ENCODE data around the gene FOXN3. TPM values are rescaled to one million over a fixed set of nuclear protein-coding genes. Genes with fewer than 3 reads are reported as not detected.

The FOXN3 gene
- polyA plus RNA-seq, 1 donor from 2014 or later = 10.3 TPM

DNA sequence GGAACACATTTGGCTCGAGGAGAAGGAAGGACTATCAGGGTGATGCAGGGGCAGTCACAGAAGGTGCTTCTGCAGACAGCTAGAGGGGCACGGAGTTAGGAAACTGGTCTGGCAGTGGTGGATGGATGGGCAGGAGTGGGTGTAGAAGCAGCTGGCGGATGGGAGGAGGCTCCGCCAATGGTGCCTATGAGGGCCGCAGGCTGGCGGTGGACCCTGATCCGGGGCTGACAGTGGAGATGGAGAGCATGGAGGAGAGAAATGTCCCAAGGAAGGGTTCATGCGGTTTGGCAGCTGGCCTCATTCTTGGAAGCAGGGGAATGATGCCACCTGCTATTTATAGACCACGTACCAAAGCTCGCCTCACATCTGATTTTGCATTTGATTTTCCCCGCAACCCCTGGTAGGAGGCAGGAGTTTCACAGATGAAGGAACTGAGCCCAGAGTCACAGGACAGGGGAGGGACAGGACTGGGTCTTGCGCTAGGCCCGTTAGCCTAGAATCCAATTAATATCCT, 237.1 kb downstream of the FOXN3 start:
- Histone ChIP-seq H3K9ac (ENCODE audit: low read length) (no peak overlapping the region), H3K36me3 (ENCODE audit: insufficient read depth, low read length) (no peaks in the 10 kb centered on the region), H3K4me3 (ENCODE audit: low read length) (no peak overlapping the region), H3K9me2 (ENCODE audit: insufficient read depth, low read length) (no peaks in the 10 kb centered on the region), H3K27me3 (ENCODE audit: insufficient read depth, low read depth, low read length) (no peaks in the 10 kb centered on the region), H4K20me1 (ENCODE audit: insufficient read depth) (no peaks in the 10 kb centered on the region), H2AFZ (ENCODE audit: low read depth, low read length) (no peak overlapping the region), H3K79me2 (replicated peaks; ENCODE audit: insufficient read depth, low read length) (no peaks in the 10 kb centered on the region), H3F3A (ENCODE audit: insufficient read depth, low read length, poor library complexity, severe bottlenecking) (no peaks in the 10 kb centered on the region), H3K4me2 (ENCODE audit: low read length) (no peak overlapping the region), H3K9me3 (ENCODE audit: low read length) (no peaks in the 10 kb centered on the region), H3K27ac (ENCODE audit: low read length) (no peak overlapping the region)
- TF ChIP-seq TAF1 (IDR thresholded peaks at IDR 0.05; ENCODE audit: low read depth) (no peak), MXI1 (conservative IDR thresholded peaks at IDR 0.05; ENCODE audit: poor library complexity, severe bottlenecking) (no peak), EP300 (conservative IDR thresholded peaks at IDR 0.05; ENCODE audit: poor library complexity, severe bottlenecking) (no peak), EZH2 (IDR thresholded peaks at IDR 0.05; ENCODE audit: borderline replicate concordance, insufficient read depth, low read length, poor library complexity, severe bottlenecking) (no peak), RAD21 (conservative IDR thresholded peaks at IDR 0.05) (no peak), POLR2AphosphoS5 (IDR thresholded peaks at IDR 0.05) (no peak), SMC3 (conservative IDR thresholded peaks at IDR 0.05; ENCODE audit: poor library complexity) (no peak)
- TF ChIP-seq, protein P1, sequence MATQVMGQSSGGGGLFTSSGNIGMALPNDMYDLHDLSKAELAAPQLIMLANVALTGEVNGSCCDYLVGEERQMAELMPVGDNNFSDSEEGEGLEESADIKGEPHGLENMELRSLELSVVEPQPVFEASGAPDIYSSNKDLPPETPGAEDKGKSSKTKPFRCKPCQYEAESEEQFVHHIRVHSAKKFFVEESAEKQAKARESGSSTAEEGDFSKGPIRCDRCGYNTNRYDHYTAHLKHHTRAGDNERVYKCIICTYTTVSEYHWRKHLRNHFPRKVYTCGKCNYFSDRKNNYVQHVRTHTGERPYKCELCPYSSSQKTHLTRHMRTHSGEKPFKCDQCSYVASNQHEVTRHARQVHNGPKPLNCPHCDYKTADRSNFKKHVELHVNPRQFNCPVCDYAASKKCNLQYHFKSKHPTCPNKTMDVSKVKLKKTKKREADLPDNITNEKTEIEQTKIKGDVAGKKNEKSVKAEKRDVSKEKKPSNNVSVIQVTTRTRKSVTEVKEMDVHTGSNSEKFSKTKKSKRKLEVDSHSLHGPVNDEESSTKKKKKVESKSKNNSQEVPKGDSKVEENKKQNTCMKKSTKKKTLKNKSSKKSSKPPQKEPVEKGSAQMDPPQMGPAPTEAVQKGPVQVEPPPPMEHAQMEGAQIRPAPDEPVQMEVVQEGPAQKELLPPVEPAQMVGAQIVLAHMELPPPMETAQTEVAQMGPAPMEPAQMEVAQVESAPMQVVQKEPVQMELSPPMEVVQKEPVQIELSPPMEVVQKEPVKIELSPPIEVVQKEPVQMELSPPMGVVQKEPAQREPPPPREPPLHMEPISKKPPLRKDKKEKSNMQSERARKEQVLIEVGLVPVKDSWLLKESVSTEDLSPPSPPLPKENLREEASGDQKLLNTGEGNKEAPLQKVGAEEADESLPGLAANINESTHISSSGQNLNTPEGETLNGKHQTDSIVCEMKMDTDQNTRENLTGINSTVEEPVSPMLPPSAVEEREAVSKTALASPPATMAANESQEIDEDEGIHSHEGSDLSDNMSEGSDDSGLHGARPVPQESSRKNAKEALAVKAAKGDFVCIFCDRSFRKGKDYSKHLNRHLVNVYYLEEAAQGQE (IDR thresholded peaks at IDR 0.05; ENCODE audit: borderline replicate concordance) = no peak
- TF ChIP-seq, protein P2, sequence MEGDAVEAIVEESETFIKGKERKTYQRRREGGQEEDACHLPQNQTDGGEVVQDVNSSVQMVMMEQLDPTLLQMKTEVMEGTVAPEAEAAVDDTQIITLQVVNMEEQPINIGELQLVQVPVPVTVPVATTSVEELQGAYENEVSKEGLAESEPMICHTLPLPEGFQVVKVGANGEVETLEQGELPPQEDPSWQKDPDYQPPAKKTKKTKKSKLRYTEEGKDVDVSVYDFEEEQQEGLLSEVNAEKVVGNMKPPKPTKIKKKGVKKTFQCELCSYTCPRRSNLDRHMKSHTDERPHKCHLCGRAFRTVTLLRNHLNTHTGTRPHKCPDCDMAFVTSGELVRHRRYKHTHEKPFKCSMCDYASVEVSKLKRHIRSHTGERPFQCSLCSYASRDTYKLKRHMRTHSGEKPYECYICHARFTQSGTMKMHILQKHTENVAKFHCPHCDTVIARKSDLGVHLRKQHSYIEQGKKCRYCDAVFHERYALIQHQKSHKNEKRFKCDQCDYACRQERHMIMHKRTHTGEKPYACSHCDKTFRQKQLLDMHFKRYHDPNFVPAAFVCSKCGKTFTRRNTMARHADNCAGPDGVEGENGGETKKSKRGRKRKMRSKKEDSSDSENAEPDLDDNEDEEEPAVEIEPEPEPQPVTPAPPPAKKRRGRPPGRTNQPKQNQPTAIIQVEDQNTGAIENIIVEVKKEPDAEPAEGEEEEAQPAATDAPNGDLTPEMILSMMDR (IDR thresholded peaks at IDR 0.05; ENCODE audit: poor library complexity, severe bottlenecking) = no peak

DNA sequence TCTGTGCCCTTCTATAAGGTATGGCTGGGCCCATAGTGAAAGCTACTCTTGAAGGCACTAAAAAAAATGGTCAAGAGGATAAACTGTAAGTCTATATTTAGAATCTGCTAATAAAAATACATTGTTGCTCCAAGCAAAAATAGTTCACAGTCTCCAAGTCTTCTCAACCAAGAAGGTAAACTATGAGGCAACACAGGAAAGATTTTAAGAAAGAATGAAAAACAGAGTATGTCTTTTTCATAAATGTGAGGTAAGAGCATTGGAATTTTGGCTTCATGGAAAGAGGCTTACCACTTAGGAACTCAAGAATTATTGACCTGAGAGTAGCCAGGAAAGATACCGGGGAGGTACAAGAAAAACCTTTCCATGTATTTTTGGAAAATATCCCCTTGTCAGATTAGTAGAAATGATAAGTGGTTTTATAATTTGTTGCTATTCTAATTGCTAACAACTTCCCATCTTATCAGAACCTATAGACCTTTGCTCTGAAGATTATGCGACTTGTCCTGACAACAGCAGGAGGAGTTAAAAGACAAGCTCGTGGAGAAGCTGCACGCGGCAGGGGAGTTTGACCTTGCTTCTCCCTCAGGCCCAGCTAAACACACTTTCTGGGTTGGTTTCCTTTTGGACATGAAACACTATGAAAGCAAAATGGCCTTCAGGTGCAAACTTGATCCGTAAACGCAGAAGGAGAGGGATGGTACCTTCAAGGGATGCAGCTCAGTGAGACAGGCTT, 238.1 kb downstream of the FOXN3 start:
- no peak overlapping the region for H3K27ac ChIP-seq (ENCODE audit: low read length)
- no peak overlapping the region for H3K4me3 ChIP-seq (ENCODE audit: low read length)
- no peaks in the 10 kb centered on the region for H3K79me2 ChIP-seq (replicated peaks; ENCODE audit: insufficient read depth, low read length)
- no peaks in the 10 kb centered on the region for H3K36me3 ChIP-seq (ENCODE audit: insufficient read depth, low read length)
- H3K9me2 ChIP-seq (ENCODE audit: insufficient read depth, low read length) = no peaks in the 10 kb centered on the region
- H3K9me3 ChIP-seq (ENCODE audit: low read length) = no peaks in the 10 kb centered on the region
- no peaks in the 10 kb centered on the region for H3F3A ChIP-seq (ENCODE audit: insufficient read depth, low read length, poor library complexity, severe bottlenecking)
- no peak overlapping the region for H2AFZ ChIP-seq (ENCODE audit: low read depth, low read length)
- no peak overlapping the region for H3K4me2 ChIP-seq (ENCODE audit: low read length)
- H3K9ac ChIP-seq (ENCODE audit: low read length) = no peak overlapping the region
- TF ChIP-seq EP300 (conservative IDR thresholded peaks at IDR 0.05; ENCODE audit: poor library complexity, severe bottlenecking) (no peak), MXI1 (conservative IDR thresholded peaks at IDR 0.05; ENCODE audit: poor library complexity, severe bottlenecking) (no peak), TAF1 (IDR thresholded peaks at IDR 0.05; ENCODE audit: low read depth) (no peak), SMC3 (conservative IDR thresholded peaks at IDR 0.05; ENCODE audit: poor library complexity) (no peak), POLR2AphosphoS5 (IDR thresholded peaks at IDR 0.05) (no peak), RAD21 (conservative IDR thresholded peaks at IDR 0.05) (no peak), EZH2 (IDR thresholded peaks at IDR 0.05; ENCODE audit: borderline replicate concordance, insufficient read depth, low read length, poor library complexity, severe bottlenecking) (no peak)
- TF ChIP-seq, protein P1 (IDR thresholded peaks at IDR 0.05; ENCODE audit: borderline replicate concordance) = no peak
- TF ChIP-seq, protein P2 (IDR thresholded peaks at IDR 0.05; ENCODE audit: poor library complexity, severe bottlenecking) = no peak
- H3K27me3 ChIP-seq (ENCODE audit: insufficient read depth, low read depth, low read length) = no peaks in the 10 kb centered on the region
- no peaks in the 10 kb centered on the region for H4K20me1 ChIP-seq (ENCODE audit: insufficient read depth)

Measured in neural cell (in vitro differentiated cells).